Measurements from ENCODE around the gene TRABD.
A peak's percentile ranks its signal among the peaks of the same experiment; 100 is the strongest.
"Not testable (repeated sequence)": the region's sequence is repeated elsewhere in the genome, so short reads cannot be mapped to it uniquely, and the experiment has no call there.

TRABD gene

DNA sequence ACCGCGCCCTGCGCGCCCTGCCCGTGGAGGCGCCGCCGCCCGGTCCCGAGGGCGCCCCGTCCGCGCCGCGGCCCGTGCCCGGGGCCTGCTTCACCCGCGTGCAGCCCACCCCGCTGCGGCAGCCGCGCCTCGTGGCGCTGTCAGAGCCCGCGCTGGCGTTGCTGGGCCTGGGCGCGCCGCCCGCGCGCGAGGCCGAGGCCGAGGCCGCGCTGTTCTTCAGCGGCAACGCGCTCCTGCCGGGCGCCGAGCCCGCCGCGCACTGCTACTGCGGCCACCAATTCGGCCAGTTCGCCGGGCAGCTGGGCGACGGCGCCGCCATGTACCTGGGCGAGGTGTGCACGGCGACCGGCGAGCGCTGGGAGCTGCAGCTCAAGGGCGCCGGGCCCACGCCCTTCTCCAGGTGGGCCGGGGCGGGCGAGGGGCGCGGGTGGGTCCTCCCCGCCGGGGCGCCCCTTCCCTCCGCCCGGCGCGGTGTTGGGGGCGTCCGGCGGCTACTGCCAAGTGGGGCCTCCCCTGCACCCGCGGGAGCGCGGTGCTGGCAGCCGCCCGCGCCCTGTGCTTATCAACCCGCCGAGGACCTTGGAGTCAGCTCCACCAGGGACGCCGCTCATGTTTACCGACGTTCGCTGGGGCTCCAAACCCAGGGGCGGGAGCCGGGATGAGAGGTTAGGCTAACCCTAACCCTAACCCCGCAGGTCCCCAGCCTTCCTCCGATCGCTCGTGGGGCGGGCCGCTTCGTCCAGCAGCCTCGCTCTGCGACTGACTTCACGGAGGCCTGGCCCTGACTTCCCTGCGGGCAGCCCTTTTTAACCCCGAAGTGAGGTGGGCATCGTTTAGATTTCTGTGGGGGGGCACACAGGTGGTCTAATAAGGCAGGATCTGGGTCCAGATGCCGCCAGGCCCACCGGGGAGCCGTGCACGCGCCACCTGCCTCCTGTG is 15.7 kb downstream of the TRABD start:
- no peak for DNase-seq (ENCODE audit: low spot score)
- Histone ChIP-seq H3K4me3 (ENCODE audit: severe bottlenecking) (peak overlapping the region; percentile 100), H3K27ac (ENCODE audit: poor library complexity, severe bottlenecking) (peak overlapping the region; percentile 50), H3K9me3 (ENCODE audit: severe bottlenecking) (no peaks in the 10 kb centered on the region), H3K36me3 (ENCODE audit: low read depth) (peaks cover 39% of the 10 kb centered on the region), H3K27me3 (ENCODE audit: insufficient read depth, poor library complexity, severe bottlenecking) (no peaks in the 10 kb centered on the region), H3K4me1 (ENCODE audit: insufficient read depth, poor library complexity, severe bottlenecking) (no peaks in the 10 kb centered on the region)
- ATAC-seq (ENCODE audit: low read depth) = no peak
- TF ChIP-seq, protein P1, sequence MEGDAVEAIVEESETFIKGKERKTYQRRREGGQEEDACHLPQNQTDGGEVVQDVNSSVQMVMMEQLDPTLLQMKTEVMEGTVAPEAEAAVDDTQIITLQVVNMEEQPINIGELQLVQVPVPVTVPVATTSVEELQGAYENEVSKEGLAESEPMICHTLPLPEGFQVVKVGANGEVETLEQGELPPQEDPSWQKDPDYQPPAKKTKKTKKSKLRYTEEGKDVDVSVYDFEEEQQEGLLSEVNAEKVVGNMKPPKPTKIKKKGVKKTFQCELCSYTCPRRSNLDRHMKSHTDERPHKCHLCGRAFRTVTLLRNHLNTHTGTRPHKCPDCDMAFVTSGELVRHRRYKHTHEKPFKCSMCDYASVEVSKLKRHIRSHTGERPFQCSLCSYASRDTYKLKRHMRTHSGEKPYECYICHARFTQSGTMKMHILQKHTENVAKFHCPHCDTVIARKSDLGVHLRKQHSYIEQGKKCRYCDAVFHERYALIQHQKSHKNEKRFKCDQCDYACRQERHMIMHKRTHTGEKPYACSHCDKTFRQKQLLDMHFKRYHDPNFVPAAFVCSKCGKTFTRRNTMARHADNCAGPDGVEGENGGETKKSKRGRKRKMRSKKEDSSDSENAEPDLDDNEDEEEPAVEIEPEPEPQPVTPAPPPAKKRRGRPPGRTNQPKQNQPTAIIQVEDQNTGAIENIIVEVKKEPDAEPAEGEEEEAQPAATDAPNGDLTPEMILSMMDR (IDR thresholded peaks at IDR 0.05; ENCODE audit: poor library complexity, severe bottlenecking) = no peak

DNA sequence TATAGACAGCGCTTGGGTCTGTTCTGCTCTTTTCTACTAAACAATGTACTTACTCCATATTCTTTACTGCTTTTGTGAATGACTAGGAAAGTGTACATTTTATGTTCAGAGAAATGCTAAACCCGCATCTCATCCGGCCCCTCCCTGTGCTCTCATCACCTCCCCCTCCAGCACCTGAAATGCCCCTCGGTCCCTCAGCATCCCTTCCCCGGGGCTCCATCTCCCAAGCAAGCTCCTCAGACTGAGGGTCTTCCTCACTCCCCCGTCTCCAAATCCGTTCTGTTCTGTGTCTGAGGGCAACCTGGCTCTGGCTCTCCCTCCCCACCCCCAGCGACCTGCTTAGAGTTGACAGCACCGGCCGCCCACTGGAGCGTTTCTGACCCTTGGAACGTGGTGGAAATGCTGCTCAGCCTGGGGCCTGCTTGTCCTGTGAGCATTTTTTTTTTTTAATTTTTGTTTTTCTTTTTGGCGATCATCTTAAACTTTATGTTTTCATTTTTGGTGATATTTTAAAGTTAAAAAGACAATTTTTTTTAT is 16.5 kb downstream of the TRABD start:
- ATAC-seq (ENCODE audit: low read depth) (no peak), DNase-seq (ENCODE audit: low spot score) (no peak)
- no peaks in the 10 kb centered on the region for H3K27me3 ChIP-seq (ENCODE audit: insufficient read depth, poor library complexity, severe bottlenecking)
- TF ChIP-seq, protein P1 (IDR thresholded peaks at IDR 0.05; ENCODE audit: poor library complexity, severe bottlenecking) = no peak
- no peak overlapping the region for H3K27ac ChIP-seq (ENCODE audit: poor library complexity, severe bottlenecking)
- H3K4me1 ChIP-seq (ENCODE audit: insufficient read depth, poor library complexity, severe bottlenecking) = no peaks in the 10 kb centered on the region
- no peaks in the 10 kb centered on the region for H3K9me3 ChIP-seq (ENCODE audit: severe bottlenecking)
- H3K36me3 ChIP-seq (ENCODE audit: low read depth) = peaks cover 46% of the 10 kb centered on the region
- peak overlapping the region; percentile 100 for H3K4me3 ChIP-seq (ENCODE audit: severe bottlenecking)

DNA sequence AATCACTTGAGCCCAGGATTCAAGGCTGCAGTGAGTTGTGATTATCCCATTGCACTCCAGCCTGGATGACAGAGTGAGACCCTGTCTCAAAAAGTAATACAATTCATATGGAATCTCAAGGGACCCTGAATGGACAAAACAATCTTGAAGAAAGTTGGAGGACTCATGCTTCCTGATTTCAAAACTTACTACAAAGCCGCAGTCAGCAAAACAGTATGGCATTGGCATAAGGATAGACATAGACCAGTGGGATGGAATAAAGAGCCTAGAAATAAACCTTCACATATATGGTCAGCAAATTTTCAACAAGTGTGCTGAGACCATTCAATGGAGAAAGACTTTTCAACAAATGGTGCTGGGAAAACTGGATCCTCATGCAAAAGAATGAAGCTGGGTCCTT is 17.6 kb downstream of the TRABD start:
- Histone ChIP-seq H3K4me3 (ENCODE audit: severe bottlenecking) (no peak overlapping the region), H3K9me3 (ENCODE audit: severe bottlenecking) (no peaks in the 10 kb centered on the region), H3K27me3 (ENCODE audit: insufficient read depth, poor library complexity, severe bottlenecking) (no peaks in the 10 kb centered on the region), H3K27ac (ENCODE audit: poor library complexity, severe bottlenecking) (no peak overlapping the region), H3K36me3 (ENCODE audit: low read depth) (peaks cover 45% of the 10 kb centered on the region), H3K4me1 (ENCODE audit: insufficient read depth, poor library complexity, severe bottlenecking) (no peaks in the 10 kb centered on the region)
- DNase-seq (ENCODE audit: low spot score) (no peak), ATAC-seq (ENCODE audit: low read depth) (no peak)
- TF ChIP-seq, protein P1 (IDR thresholded peaks at IDR 0.05; ENCODE audit: poor library complexity, severe bottlenecking) = no peak

DNA sequence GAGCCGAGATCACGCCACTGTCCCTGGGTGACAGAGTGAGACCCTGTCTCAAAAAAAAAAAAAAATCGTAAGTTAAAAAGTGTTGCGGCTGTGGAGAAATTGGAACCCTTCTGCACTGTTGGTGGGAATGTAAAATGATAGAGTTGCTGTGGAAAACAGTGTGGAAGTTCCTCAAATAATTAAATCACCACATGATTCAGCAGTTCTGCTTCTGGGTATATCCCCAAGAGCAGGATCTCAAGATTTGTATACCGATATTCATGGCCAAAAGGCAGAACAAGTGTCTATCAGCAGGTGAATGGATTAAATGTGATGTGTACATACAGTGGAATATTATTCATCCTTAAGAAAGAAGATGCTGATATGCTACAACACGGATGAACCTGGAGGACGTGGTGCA is 18.9 kb downstream of the TRABD start:
- no peaks in the 10 kb centered on the region for H3K27me3 ChIP-seq (ENCODE audit: insufficient read depth, poor library complexity, severe bottlenecking)
- H3K27ac ChIP-seq (ENCODE audit: poor library complexity, severe bottlenecking) = no peak overlapping the region
- H3K4me1 ChIP-seq (ENCODE audit: insufficient read depth, poor library complexity, severe bottlenecking) = no peaks in the 10 kb centered on the region
- TF ChIP-seq, protein P1 (IDR thresholded peaks at IDR 0.05; ENCODE audit: poor library complexity, severe bottlenecking) = no peak
- H3K36me3 ChIP-seq (ENCODE audit: low read depth) = peaks cover 38% of the 10 kb centered on the region
- no peak overlapping the region for H3K4me3 ChIP-seq (ENCODE audit: severe bottlenecking)
- DNase-seq (ENCODE audit: low spot score) (no peak), ATAC-seq (ENCODE audit: low read depth) (no peak)
- no peaks in the 10 kb centered on the region for H3K9me3 ChIP-seq (ENCODE audit: severe bottlenecking)

DNA sequence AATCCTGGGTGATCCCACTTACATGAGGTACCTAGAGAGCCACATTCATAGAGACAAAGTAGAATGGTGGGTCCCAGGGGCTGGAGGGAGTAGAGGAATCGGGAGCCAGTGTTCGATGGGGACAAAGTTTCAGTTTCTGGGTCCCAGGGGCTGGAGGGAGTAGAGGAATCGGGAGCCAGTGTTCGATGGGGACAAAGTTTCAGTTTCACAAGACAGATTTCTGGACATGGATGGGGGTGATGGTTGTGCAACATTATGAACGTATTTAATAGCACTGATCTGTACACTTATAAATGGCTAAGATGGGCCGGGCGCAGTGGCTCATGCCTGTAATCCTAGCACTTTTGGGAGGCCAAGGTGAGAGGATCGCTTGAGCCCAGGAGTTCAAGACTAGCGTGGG is 19.3 kb downstream of the TRABD start:
- H3K36me3 ChIP-seq (ENCODE audit: low read depth) = peaks cover 42% of the 10 kb centered on the region
- not testable (repeated sequence) for ATAC-seq (ENCODE audit: low read depth); H3K4me1 ChIP-seq (ENCODE audit: insufficient read depth, poor library complexity, severe bottlenecking); H3K4me3 ChIP-seq (ENCODE audit: severe bottlenecking); H3K27ac ChIP-seq (ENCODE audit: poor library complexity, severe bottlenecking); H3K27me3 ChIP-seq (ENCODE audit: insufficient read depth, poor library complexity, severe bottlenecking); DNase-seq (ENCODE audit: low spot score); H3K9me3 ChIP-seq (ENCODE audit: severe bottlenecking)

All from RWPE2 (cell line).